ENCODE measurements around the gene PPP3CA.

Gene PPP3CA

DNA sequence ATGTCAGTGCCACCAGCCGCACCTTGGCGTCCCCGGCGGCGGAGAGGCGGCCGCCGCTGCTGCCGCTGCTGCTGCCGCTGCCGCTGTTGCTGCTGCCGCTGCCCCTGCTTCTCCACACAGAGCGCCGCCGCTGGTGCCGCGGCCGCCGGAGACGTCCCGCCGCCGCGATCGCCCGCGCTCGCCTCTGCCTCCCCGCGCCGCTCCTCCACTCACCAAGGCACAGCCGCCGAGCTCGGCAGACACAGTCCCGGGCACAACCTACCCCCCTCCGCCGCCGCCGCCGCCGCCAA, at the start of gene PPP3CA:
Gene PPP3CA, minus strand, starts transcription at position 260 of the 290 bp plus-strand sequence.
- no peak for DNase-seq

- DNase-seq, result no peak
Measured at GRCh38 chr4:101393256-101393655, 45.9 kb upstream of the PPP3CA start.

- no peak for DNase-seq
Measured at GRCh38 chr4:101370663-101371210, 23.4 kb upstream of the PPP3CA start.

DNA sequence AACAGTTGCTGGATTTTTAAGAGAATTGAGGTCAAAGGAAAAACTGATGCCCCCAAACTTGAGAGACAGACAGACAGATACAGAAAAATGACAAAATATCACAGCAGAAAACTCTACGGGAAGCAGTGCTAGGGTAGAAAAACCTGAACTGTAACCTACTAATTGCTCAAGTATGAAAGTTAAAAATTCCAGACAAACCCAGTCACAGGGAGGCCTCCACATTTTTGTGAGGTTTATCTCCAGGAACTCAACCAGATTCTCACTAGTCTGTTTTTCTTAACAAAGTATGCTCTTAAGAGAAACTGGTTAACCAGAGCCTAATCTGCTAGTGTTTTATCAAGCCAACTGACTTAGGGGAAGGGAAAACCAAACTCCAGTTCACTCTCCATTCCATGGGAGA, 19.9 kb upstream of the PPP3CA start:
- no peak for DNase-seq

- DNase-seq, result no peak
Measured at GRCh38 chr4:101366331-101366730, 19.0 kb upstream of the PPP3CA start.

GRCh38 chr4:101357751-101358150, 10.4 kb upstream of the PPP3CA start:
- no peak for DNase-seq

DNA sequence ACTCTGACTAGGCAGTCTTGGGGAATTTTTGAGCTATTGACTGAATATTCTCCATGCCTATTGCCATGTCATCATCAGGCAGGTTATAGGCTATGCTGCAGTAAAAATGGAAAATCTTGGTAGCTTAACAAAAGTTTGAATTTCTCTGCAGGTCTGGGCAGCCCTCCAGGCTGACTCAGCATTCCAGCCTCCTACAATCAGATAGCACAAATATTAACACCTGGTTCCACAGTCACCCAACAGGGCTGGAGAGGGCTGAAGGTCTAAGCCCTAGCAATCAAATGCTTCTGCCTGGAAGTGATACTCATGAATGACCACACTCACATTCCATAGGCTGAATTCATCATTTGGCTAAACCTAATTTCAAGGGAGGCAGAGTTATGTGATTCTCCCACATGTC, 9.6 kb upstream of the PPP3CA start:
- no peak for DNase-seq

DNA sequence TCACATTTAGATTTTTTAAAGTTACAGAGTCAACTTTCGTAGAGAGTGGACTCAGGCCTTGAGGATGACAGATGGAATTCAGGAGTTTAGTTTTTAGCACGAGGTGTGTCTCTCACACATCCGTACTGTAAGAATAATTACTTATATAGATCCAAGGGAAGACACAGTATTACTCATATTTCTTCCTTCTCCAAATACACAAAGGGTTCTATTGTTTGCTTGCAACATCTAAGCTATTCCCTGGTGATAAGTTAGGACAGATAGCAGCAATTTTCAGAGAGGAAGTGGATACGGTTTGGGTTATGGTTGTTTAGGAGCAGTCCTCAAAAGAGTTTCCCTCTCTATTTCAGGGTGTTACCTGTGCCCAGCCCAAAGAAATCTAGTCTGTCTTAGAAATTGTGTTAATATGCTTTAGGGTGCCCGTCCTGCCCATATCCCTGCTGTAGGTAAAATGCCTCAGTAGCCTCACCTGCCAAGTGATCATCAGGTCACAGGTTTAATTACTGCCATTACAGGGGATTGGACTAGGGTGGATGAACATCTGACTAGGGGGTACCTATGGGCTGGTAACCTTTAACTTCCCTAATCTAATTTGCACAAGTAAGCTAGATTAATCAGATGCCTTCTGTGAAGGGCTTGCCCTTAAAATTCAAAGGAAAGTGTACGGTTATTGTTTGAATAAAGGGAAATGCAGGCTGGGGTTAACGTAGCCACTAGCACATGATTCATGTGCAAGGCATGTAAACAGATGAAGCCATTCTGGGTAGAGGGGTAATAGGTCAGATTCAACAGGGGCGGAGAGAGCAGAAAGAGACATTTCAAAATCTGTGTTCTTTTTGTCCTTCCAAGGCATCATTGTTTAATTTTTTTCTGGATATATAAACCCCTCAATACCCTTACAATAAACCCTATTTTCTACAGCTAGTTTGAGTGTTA, 8.7 kb upstream of the PPP3CA start:
- no peak for DNase-seq

- no peak for DNase-seq
Measured at GRCh38 chr4:101355246-101355645, 7.9 kb upstream of the PPP3CA start.

GRCh38 chr4:101349801-101350064, 2.4 kb upstream of the PPP3CA start:
- no peak for DNase-seq

GRCh38 chr4:101348995-101349800, 1.9 kb upstream of the PPP3CA start:
- DNase-seq, result no peak

GRCh38 chr4:101348367-101348827, 1.1 kb upstream of the PPP3CA start:
- DNase-seq, result no peak

DNA sequence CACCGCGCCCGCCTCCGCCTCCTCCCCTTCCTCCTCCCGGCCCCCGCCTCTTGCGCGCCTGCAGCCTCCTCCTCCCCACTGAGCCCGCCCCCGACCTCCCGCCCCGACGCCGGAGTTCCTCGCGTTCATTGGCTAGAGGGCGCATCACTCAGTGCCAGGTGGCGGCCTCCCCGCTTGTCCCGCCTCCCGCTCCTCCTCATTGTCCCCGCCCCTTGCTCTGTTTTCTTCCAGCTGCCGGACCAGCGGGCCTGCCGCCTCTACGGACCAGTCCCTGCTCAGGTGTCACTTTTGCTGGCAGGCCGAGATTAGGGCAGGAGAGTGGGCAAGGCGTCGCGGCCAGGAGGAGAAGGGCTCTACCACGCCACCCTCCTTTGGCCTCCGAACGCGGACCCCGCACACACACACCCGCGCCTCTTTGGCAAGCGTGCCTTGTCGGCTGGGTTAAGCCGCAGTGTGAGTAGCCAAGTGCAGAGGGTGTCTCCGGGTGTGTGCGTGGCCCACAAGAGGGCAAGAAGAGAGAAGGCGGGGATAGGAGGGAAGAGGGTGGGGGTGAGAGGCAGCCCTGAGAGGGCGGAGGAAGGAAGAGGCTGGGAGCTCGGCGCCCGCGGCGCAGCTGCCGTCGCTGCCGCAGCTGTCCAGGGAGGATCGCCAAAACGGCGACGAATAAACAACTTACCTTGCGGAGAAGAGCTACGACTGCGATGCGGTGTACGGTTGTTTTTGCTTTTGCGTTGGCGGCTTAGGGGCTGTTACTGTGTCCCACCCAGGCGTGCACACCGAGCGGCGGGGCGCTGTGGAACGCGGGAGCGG, 436 bp upstream of the PPP3CA start:
- peak; percentile 38 for DNase-seq

DNA sequence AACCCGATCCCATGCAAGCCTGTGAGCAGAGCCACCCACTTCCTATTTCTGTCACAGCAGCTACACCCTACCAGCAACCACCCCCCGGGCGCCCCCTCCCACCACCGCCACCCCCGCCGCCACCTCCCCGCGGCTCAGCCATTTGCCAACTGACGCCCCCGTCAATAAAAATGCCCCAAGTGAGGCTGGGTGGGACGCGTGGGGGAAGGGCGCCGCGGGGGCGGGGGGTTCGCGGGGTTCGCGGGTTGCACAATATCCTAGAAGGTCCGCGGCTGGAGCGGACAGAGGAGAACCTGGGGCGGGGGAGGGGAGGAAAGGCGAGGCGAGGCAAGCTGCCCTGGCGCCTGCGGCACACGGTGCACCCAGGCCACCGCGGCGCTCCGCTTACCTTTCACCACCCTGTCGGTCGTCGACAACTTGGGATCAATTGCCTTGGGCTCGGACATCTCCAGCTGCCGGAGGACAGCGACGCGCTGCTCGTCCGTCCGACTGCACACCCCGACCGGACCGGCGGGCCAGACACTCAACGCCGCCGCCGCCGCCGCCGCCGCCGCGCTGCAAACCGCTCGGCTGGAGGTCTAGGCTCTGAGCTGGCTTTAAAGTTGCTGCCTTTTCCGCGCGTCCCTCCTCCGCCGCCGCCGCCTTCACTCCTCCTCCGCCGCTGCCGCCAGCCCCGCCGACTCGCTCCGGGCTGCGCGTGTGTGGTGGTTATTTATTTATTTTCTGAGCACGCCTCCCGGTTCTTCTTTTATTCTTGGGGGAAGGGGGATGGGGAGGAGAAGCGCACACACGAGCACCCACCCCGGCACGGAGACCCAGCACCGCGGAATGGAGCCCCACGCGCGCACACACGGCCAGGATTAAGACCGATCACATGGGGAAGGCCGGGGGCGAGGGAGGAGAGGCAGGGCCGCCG, 717 bp downstream of the PPP3CA start:
- no peak for DNase-seq

DNA sequence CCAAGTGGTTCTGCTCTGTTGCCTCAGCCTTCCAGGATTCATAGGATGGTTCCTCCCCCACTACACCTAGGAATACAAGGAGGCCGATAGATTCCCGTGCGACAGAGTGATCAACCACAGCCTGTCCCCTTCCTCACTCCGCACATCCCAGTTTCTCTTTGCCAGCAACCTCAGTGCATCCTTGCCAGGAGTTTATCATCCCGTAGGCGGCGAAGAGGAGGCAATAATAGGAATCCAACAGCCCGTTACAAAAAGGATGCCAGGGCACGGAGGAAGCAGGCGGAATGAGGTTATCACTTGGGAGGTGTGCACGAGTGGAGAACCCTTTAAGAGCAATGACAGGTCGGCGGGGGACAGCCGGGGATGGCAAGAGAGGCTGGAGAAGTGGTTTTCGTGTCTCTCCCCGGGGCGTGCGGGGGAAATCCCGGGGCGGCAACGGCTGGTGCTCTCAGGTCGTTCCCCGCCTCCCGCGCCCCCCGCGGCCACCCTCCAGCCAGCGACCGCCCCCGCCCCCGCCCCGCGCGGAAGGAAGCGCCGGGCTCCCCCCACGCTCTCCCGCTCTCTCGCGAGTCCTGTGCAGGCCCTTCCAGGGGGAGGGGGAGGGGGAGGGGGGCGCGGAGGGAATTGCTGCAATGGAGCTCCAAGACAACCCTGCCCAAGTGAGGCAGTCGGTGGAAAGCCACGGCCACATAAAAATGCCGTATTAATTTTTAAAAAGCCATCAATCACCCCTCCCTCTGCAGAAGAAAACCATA, 1.6 kb downstream of the PPP3CA start:
- no peak for DNase-seq

GRCh38 chr4:101345271-101345595, 2.1 kb downstream of the PPP3CA start:
- DNase-seq, result no peak

DNA sequence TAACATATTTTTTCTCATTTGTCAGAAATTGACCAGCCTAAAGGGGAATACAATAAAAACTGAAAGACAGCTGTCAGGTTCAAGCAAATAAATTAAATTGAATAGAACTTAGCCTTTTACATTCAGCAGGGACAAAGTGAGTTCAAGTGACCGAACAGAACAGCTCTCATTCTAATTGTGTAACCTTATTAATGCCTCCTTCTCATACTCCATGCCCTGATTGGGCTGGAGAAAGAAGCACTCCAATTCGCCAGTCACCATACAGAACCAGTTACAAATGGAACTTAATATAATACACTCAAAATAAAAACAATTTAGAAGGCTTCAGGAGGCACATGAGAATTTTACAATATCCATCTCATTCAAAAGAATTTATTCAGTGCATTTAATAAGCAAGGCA, 8.0 kb downstream of the PPP3CA start:
- no peak for DNase-seq

DNA sequence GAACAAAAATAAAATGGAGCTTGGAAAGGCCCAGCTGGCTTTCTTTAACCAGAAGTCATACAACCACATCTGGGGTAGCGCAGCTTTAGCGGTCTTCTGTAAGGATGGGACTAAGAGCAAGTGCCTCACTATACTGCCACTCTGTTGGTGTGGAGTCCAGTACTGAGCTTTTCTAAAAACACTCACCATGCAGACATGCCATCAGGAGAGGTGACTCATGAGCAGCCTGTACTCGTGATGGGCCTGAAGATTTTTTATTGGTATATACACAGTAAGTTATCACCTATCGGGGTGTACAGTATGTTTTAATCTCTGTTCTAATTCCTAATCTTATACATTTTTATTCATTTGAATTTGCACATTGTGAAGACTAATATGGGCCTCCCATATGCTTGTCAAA, 9.6 kb downstream of the PPP3CA start:
- no peak for DNase-seq

DNA sequence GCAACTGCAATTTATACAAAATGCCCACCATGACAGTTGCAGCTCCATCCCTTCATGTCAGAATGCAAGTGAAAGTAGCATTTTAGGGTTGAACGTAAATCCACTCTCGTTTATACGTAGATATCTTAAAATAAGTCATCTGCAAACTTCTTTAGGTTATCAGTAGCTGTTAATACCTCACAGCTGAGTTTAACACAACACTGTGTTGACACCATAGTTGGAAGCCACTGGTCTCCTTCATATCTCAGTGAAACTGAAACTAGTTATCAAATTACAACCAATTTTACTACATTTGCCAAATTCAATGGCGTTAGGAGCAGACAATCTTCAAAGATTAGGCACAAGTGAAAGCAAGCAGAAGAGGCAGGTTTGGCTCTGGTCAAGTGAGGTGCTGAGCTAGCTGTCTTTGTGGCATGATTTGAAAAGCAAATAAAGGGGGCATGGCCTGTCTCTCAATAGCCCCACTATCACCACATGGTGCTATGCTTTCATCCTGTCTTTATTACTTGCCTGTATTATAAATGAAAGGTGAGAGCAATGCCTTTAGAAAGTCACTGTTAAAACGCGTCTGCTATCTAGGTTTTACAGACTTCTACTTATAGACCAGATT, 12.3 kb downstream of the PPP3CA start:
- DNase-seq, result no peak

DNA sequence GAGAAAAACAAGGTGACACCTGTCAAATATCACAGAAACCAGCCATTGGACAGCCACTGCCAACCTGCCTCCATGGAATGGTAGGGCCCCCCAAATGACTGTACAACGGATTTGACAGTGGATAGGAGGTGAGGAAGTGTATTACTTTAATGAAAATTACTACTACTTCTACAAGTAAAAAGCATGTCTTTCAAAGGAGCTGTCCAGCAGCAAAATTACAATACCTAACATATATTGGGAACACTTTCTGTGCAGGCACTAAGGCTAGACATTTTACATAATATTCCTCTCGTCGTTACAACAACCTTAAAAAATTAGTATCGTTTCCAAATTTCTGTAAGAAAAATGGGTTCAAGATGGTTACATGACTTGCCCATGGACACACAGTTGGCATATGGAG, 14.9 kb downstream of the PPP3CA start:
- DNase-seq, result no peak

DNA sequence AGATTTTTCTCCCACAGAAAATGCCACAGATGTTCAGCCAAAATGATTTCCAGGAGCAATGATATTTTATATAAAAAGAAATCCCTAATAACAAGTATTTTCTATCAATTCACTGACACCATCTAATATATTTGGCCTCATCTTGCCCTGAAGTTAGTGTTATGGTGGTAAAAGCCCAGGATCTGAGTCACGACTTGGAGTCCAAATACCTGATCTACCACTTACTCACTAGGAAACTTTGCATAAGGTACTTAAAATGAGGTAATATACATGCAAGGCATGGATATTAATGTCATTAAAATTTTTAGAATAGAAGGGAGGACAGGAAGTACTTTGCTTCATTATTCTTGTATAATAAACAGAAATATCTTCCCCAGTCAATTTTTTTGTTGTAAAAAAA, 16.3 kb downstream of the PPP3CA start:
- DNase-seq, result no peak

Measured in NCI-H187 treated with DMSO at 0.1 percent for 48 hours (cell line).